Vagina (tissue), 2 donors: ENCODE measurements around the gene PAPSS1. TPM values are rescaled to one million over a fixed set of nuclear protein-coding genes. Genes with fewer than 3 reads are reported as not detected.

Source experiments
- DNase-seq, 2 donors: peaks; one replicate each; pipeline ENCODE4 v3.0.0-alpha.2; 2017; ENCODE audit errors: extremely low spot score in 2 of 2
- H3K27ac ChIP-seq: fragments of 200-600 bp; sonication (generic); one replicate; pipeline ENCODE4 v1.5.1; 2019
- H3K27me3 ChIP-seq: fragments of 200-600 bp; sonication (generic); one replicate; pipeline ENCODE4 v1.5.1; 2019
- H3K36me3 ChIP-seq, 2 donors: fragments of 200-600 bp; sonication (generic); one replicate each; pipeline ENCODE4 v1.5.1; 2017 to 2019
- H3K4me1 ChIP-seq: fragments of 200-600 bp; sonication (generic); one replicate; pipeline ENCODE4 v1.5.1; 2019
- H3K4me3 ChIP-seq, 2 donors: fragments of 200-600 bp; sonication (generic); 1 replicate in 1 of 2; 2 replicates in 1 of 2; pipeline ENCODE4 v1.5.1; 2016 to 2019
- H3K9me3 ChIP-seq: fragments of 200-600 bp; sonication (generic); one replicate; pipeline ENCODE4 v1.5.1; 2019
- CTCF ChIP-seq, 3 experiments: fragments of 450-650 bp in 2 of 3; fragments of 200-600 bp in 1 of 3; sonication (generic) in 1 of 3; IDR thresholded peaks; one replicate each; pipeline ENCODE4 v1.5.1; 2017 to 2019; ENCODE audit warnings: antibody characterized with exemption in 3 of 3, mild to moderate bottlenecking in 2 of 3, moderate library complexity in 2 of 3
- POLR2A ChIP-seq, 2 donors: fragments of 450-650 bp; IDR thresholded peaks; one replicate each; pipeline ENCODE4 v1.6.1; 2017; ENCODE audit warnings: antibody characterized with exemption in 2 of 2, mild to moderate bottlenecking in 2 of 2, moderate library complexity in 2 of 2
- POLR2AphosphoS5 ChIP-seq, 2 donors: sonication (generic); formaldehyde crosslinking; IDR thresholded peaks; one replicate each; pipeline ENCODE4 v1.9.0; 2017; ENCODE audit warnings: antibody characterized with exemption in 2 of 2, mild to moderate bottlenecking in 2 of 2, low read depth in 1 of 2; ENCODE audit not compliant: insufficient read depth in 1 of 2
- intact Hi-C: fragments of 100-400 bp; cut with DNase I; formaldehyde crosslinking; loops from one replicate; pipeline ENCODE4 v1.15.1; 2023
- total RNA-seq: library from RNA; depleted of rRNA; stranded (reverse); fragments of >200 nt; gene quantifications from one replicate; pipeline ENCODE4 v1.2.3, GENCODE V29; 2016

The PAPSS1 gene
- total RNA-seq, 1 donor from 2014 or later: 27.5 TPM

- H3K36me3 ChIP-seq: peaks cover 0 to 10% of the 10 kb centered on the region in 2 donors
- H3K4me3 ChIP-seq: no peak overlapping the region
- no peaks in the 10 kb centered on the region for H3K27me3 ChIP-seq
- intact Hi-C loops: no loop called here
- no peaks in the 10 kb centered on the region for H3K4me1 ChIP-seq
- no peaks in the 10 kb centered on the region for H3K9me3 ChIP-seq
- no peak for DNase-seq
- TF ChIP-seq POLR2AphosphoS5 (IDR thresholded peaks at IDR 0.05; ENCODE audit: insufficient read depth in 1 of 2, low read depth in 1 of 2) (no peak), CTCF (IDR thresholded peaks at IDR 0.05) (no peak), POLR2A (IDR thresholded peaks at IDR 0.05) (no peak)
- no peak overlapping the region for H3K27ac ChIP-seq
Measured at GRCh38 chr4:107685740-107686139, 34.3 kb downstream of the PAPSS1 start.

DNA sequence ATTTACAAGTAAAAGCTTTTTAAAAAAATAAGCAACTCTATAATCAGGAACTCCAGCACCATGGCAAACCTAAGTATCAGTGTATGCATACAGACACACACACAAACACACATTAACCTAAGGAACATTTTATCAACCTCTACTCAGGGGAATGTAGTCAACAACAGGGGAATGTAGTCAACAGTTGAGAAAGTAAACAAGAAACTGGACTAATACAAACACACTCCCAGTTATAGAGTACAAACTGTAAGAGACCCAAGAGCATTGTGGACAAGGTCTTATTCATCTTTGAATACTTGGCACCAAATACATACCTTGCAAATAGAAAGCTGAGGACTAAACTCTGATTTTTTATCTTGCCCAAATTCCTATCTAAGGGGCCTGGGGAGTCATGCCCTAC lies 36.2 kb downstream of the PAPSS1 start:
- TF ChIP-seq POLR2A (IDR thresholded peaks at IDR 0.05) (no peak), CTCF (IDR thresholded peaks at IDR 0.05) (no peak), POLR2AphosphoS5 (IDR thresholded peaks at IDR 0.05; ENCODE audit: insufficient read depth in 1 of 2, low read depth in 1 of 2) (no peak)
- no peak overlapping the region for H3K4me3 ChIP-seq
- no peaks in the 10 kb centered on the region for H3K4me1 ChIP-seq
- intact Hi-C loops: no loop called here
- no peaks in the 10 kb centered on the region for H3K27me3 ChIP-seq
- peaks cover 0 to 15% of the 10 kb centered on the region in 2 donors for H3K36me3 ChIP-seq
- H3K9me3 ChIP-seq: no peaks in the 10 kb centered on the region
- H3K27ac ChIP-seq: no peak overlapping the region
- no peak for DNase-seq

GRCh38 chr4:107682306-107682705 lies 37.7 kb downstream of the PAPSS1 start:
- no peak for TF ChIP-seq POLR2A (IDR thresholded peaks at IDR 0.05)
- TF ChIP-seq POLR2AphosphoS5 (IDR thresholded peaks at IDR 0.05; ENCODE audit: insufficient read depth in 1 of 2, low read depth in 1 of 2): no peak
- TF ChIP-seq CTCF (IDR thresholded peaks at IDR 0.05): no peak

GRCh38 chr4:107669068-107669467 lies 51.0 kb downstream of the PAPSS1 start:
- peaks cover 10% of the 10 kb centered on the region for H3K4me1 ChIP-seq
- no peaks in the 10 kb centered on the region for H3K9me3 ChIP-seq
- no peak overlapping the region for H3K27ac ChIP-seq
- TF ChIP-seq POLR2AphosphoS5 (IDR thresholded peaks at IDR 0.05; ENCODE audit: insufficient read depth in 1 of 2, low read depth in 1 of 2) (no peak), CTCF (IDR thresholded peaks at IDR 0.05) (no peak), POLR2A (IDR thresholded peaks at IDR 0.05) (no peak)
- intact Hi-C loops: no loop called here
- H3K4me3 ChIP-seq: no peak overlapping the region
- no peak for DNase-seq
- peaks cover 0 to 3% of the 10 kb centered on the region in 2 donors for H3K36me3 ChIP-seq
- no peaks in the 10 kb centered on the region for H3K27me3 ChIP-seq

More at GRCh38 chr4:107682306-107682705, 37.7 kb downstream of the PAPSS1 start:
- H3K27ac ChIP-seq: no peak overlapping the region
- no peaks in the 10 kb centered on the region for H3K4me1 ChIP-seq
- H3K9me3 ChIP-seq: no peaks in the 10 kb centered on the region
- no peaks in the 10 kb centered on the region for H3K27me3 ChIP-seq
- intact Hi-C loops: no loop called here
- H3K4me3 ChIP-seq: no peak overlapping the region
- H3K36me3 ChIP-seq: peaks cover 0 to 23% of the 10 kb centered on the region in 2 donors
- DNase-seq: no peak

- no peak for TF ChIP-seq POLR2AphosphoS5 (IDR thresholded peaks at IDR 0.05; ENCODE audit: insufficient read depth in 1 of 2, low read depth in 1 of 2)
- no peak for TF ChIP-seq POLR2A (IDR thresholded peaks at IDR 0.05)
- peak in 2 of 3 experiments; percentile 11 to 14 for TF ChIP-seq CTCF (IDR thresholded peaks at IDR 0.05)
- H3K27ac ChIP-seq: no peak overlapping the region
- H3K4me1 ChIP-seq: peaks cover 10% of the 10 kb centered on the region
- no peak for DNase-seq
- H3K36me3 ChIP-seq: peaks cover 0 to 3% of the 10 kb centered on the region in 2 donors
- H3K27me3 ChIP-seq: no peaks in the 10 kb centered on the region
- H3K9me3 ChIP-seq: no peaks in the 10 kb centered on the region
- H3K4me3 ChIP-seq: no peak overlapping the region
- intact Hi-C loops: no loop called here
Measured at GRCh38 chr4:107666134-107666533, 53.9 kb downstream of the PAPSS1 start.
